ENCODE results near the gene ERBB4. TPM values are rescaled to one million over a fixed set of nuclear protein-coding genes. Genes with fewer than 3 reads are reported as not detected.

The ERBB4 gene
- total RNA-seq, 4 donors from 2014 or later = 0.26 to 13.3 (median 2.4) TPM

- TF ChIP-seq CTCF (IDR thresholded peaks at IDR 0.05) = no peak
- H3K27ac ChIP-seq = no peak overlapping the region
- no peaks in the 10 kb centered on the region for H3K27me3 ChIP-seq
- no peaks in the 10 kb centered on the region for H3K4me1 ChIP-seq
- no peaks in the 10 kb centered on the region for H3K9me3 ChIP-seq
- peaks cover 0 to 1% of the 10 kb centered on the region in 2 donors for H3K36me3 ChIP-seq
- DNase-seq = no peak
- no peak overlapping the region for H3K4me3 ChIP-seq
- intact Hi-C loops (cut with DNase I; ENCODE audit: low total_unique reads) = no loop called here
Measured at GRCh38 chr2:212530373-212530772, 8.2 kb downstream of the ERBB4 start.

- TF ChIP-seq POLR2A (IDR thresholded peaks at IDR 0.05) (no peak), CTCF (IDR thresholded peaks at IDR 0.05) (no peak)
- H3K27ac ChIP-seq = no peak overlapping the region
Measured at GRCh38 chr2:212528106-212528856, 10.3 kb downstream of the ERBB4 start.

GRCh38 chr2:212526059-212526458 is 12.5 kb downstream of the ERBB4 start:
- no peak overlapping the region for H3K27ac ChIP-seq
- H3K27me3 ChIP-seq = no peaks in the 10 kb centered on the region
- no peaks in the 10 kb centered on the region for H3K9me3 ChIP-seq
- intact Hi-C loops (cut with DNase I; ENCODE audit: low total_unique reads) = no loop called here
- peaks cover 0 to 1% of the 10 kb centered on the region in 2 donors for H3K36me3 ChIP-seq
- TF ChIP-seq CTCF (IDR thresholded peaks at IDR 0.05) = no peak
- TF ChIP-seq POLR2A (IDR thresholded peaks at IDR 0.05) = no peak
- no peak overlapping the region for H3K4me3 ChIP-seq
- no peak for DNase-seq
- no peaks in the 10 kb centered on the region for H3K4me1 ChIP-seq

More at GRCh38 chr2:212528106-212528856, 10.3 kb downstream of the ERBB4 start:
- peaks cover 0 to 1% of the 10 kb centered on the region in 2 donors for H3K36me3 ChIP-seq
- no peaks in the 10 kb centered on the region for H3K4me1 ChIP-seq
- intact Hi-C loops (cut with DNase I; ENCODE audit: low total_unique reads) = no loop called here
- no peaks in the 10 kb centered on the region for H3K27me3 ChIP-seq
- H3K4me3 ChIP-seq = no peak overlapping the region
- H3K9me3 ChIP-seq = no peaks in the 10 kb centered on the region
- no peak for DNase-seq

GRCh38 chr2:212523756-212524155 is 14.8 kb downstream of the ERBB4 start:
- Histone ChIP-seq H3K4me1 (no peaks in the 10 kb centered on the region), H3K9me3 (no peaks in the 10 kb centered on the region), H3K27ac (no peak overlapping the region), H3K27me3 (no peaks in the 10 kb centered on the region), H3K36me3 (peaks cover 0 to 1% of the 10 kb centered on the region in 2 donors), H3K4me3 (no peak overlapping the region)
- intact Hi-C loops (cut with DNase I; ENCODE audit: low total_unique reads) = no loop called here
- DNase-seq = no peak
- no peak for TF ChIP-seq POLR2A (IDR thresholded peaks at IDR 0.05)
- no peak for TF ChIP-seq CTCF (IDR thresholded peaks at IDR 0.05)

- Histone ChIP-seq H3K4me3 (no peak overlapping the region), H3K27me3 (no peaks in the 10 kb centered on the region), H3K27ac (no peak overlapping the region), H3K4me1 (no peaks in the 10 kb centered on the region), H3K36me3 (no peaks in the 10 kb centered on the region), H3K9me3 (no peaks in the 10 kb centered on the region)
- intact Hi-C loops (cut with DNase I; ENCODE audit: low total_unique reads) = no loop called here
- no peak for TF ChIP-seq POLR2A (IDR thresholded peaks at IDR 0.05)
- no peak for TF ChIP-seq CTCF (IDR thresholded peaks at IDR 0.05)
- DNase-seq = no peak
Measured at GRCh38 chr2:212520340-212520739, 18.3 kb downstream of the ERBB4 start.

Measured in uterus (tissue), 4 donors.